SU-DHL-6 (cell line): ENCODE data around the gene TIPARP.

Experiments used
- H2AFZ ChIP-seq: fragments of 200-600 bp; sonication (generic); 2 replicates; pipeline ENCODE4 v1.6.1; 2014; ENCODE audit warnings: low read depth, mild to moderate bottlenecking, moderate library complexity, mixed read lengths, antibody characterized with exemption, low read length; ENCODE audit not compliant: severe bottlenecking
- H3F3A ChIP-seq: fragments of 200-600 bp; shearing (Covaris generic); 2 replicates; pipeline ENCODE4 v1.6.0; 2016; ENCODE audit warnings: antibody characterized with exemption, mild to moderate bottlenecking; ENCODE audit not compliant: insufficient read depth
- H3K27ac ChIP-seq: fragments of 200-600 bp; sonication (generic); 2 replicates; pipeline ENCODE4 v1.5.1; 2016; ENCODE audit warnings: low read depth, mild to moderate bottlenecking, low read length, moderate library complexity, mixed read lengths
- H3K27me3 ChIP-seq: fragments of 200-600 bp; sonication (generic), shearing (Covaris generic); 2 replicates; pipeline ENCODE4 v1.6.0; 2014; ENCODE audit warnings: mild to moderate bottlenecking, low read length
- H3K36me3 ChIP-seq: fragments of 200-600 bp; sonication (generic); 2 replicates; pipeline ENCODE4 v1.6.1; 2014; ENCODE audit warnings: mild to moderate bottlenecking, low read length, mixed read lengths
- H3K4me2 ChIP-seq: fragments of 300-600, 200-600 bp; shearing (Covaris generic), sonication (generic); 2 replicates; pipeline ENCODE4 v1.6.0; 2014; ENCODE audit warnings: low read length, low read depth, mild to moderate bottlenecking; ENCODE audit not compliant: poor library complexity, severe bottlenecking
- H3K4me3 ChIP-seq: fragments of 200-600 bp; sonication (generic); 2 replicates; pipeline ENCODE4 v1.5.1; 2014; ENCODE audit warnings: antibody characterized with exemption, low read length, mild to moderate bottlenecking, mixed read lengths; ENCODE audit not compliant: insufficient read depth, poor library complexity, severe bottlenecking
- H3K79me2 ChIP-seq: fragments of 200-600 bp; sonication (generic); 2 replicates; pipeline ENCODE4 v1.6.1; 2014; ENCODE audit warnings: mild to moderate bottlenecking, low read length, moderate library complexity; ENCODE audit not compliant: insufficient read depth
- H3K9ac ChIP-seq: fragments of 200-600 bp; sonication (generic); 2 replicates; pipeline ENCODE4 v1.7.0; 2014; ENCODE audit warnings: mild to moderate bottlenecking, low read length
- H3K9me2 ChIP-seq: fragments of 200-600 bp; sonication (generic); replicated peaks from 2 replicates; pipeline ENCODE4 v1.6.1; 2014; ENCODE audit warnings: low read length; ENCODE audit not compliant: insufficient read depth
- H3K9me3 ChIP-seq: fragments of 200-600 bp; sonication (generic); 2 replicates; pipeline ENCODE4 v1.6.1; 2014; ENCODE audit warnings: low read length, mixed read lengths; ENCODE audit not compliant: insufficient read depth
- H4K20me1 ChIP-seq: fragments of 200-600 bp; sonication (generic); 2 replicates; pipeline ENCODE4 v1.6.1; 2014; ENCODE audit warnings: low read depth, mild to moderate bottlenecking, antibody characterized with exemption, low read length, moderate library complexity, mixed read lengths
- CTCF ChIP-seq: fragments of 200-600 bp; sonication (generic); IDR thresholded peaks from one replicate; pipeline ENCODE4 v1.5.1; 2017; ENCODE audit warnings: antibody characterized with exemption, mild to moderate bottlenecking, low read length, moderate library complexity; ENCODE audit not compliant: insufficient read depth, poor library complexity, severe bottlenecking
- EZH2phosphoT487 ChIP-seq: fragments of 200-600 bp; sonication (generic), shearing (Covaris generic); conservative IDR thresholded peaks from 2 replicates; pipeline ENCODE4 v1.6.1; 2018; ENCODE audit warnings: mild to moderate bottlenecking, antibody characterized with exemption, low read length, moderate library complexity, mixed read lengths

TIPARP gene

DNA sequence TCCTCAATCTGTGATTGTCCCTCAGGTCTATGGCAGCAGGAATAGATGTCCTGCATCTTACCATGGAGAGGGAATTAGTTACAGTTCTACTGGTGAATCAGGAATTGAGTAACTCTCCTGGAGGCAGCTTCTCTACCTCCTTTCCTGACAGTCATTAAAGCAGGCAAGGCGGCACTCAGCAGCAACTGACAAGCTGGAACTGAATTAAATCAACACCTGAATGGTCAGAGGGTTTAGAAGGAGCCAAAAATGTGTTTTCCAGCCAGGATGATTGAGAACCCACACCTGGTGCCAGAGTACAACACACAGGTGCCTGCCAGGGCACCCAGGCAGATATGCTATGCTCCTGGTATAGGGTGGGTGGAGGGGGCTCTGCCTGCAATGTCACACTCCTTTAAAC, 43.1 kb upstream of the TIPARP start:
- TF ChIP-seq CTCF (no peak), EZH2phosphoT487 (no peak)
- no peaks in the 10 kb centered on the region for H3K79me2 ChIP-seq
- H3K27me3 ChIP-seq, result no peaks in the 10 kb centered on the region
- H3K4me3 ChIP-seq, result no peak overlapping the region
- no peaks in the 10 kb centered on the region for H3K9me2 ChIP-seq
- H4K20me1 ChIP-seq, result no peaks in the 10 kb centered on the region
- no peak overlapping the region for H2AFZ ChIP-seq
- H3K4me2 ChIP-seq, result no peak overlapping the region
- H3K36me3 ChIP-seq, result no peaks in the 10 kb centered on the region
- no peaks in the 10 kb centered on the region for H3F3A ChIP-seq
- no peak overlapping the region for H3K9ac ChIP-seq
- no peak overlapping the region for H3K27ac ChIP-seq
- H3K9me3 ChIP-seq, result no peaks in the 10 kb centered on the region

DNA sequence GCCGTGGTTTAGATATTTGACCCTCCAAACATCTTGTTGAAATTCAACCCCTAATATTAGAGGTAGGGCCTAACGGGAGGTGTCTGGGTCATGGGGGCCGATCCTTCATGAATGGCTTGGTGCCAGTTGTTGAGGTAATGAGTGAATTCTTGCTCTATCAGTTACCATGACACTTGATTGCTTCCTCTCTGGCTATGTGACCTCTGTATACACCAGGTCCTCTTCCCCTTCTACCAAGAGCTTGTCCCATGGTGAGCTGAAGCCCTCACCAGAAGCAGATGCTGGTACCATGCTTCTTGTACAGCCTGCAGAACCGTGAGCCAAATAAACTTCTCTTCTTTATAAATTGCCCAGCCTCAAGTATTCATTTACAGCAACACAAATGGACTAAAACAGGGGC, 41.8 kb upstream of the TIPARP start:
- H3K9me3 ChIP-seq, result no peaks in the 10 kb centered on the region
- no peak overlapping the region for H3K9ac ChIP-seq
- H4K20me1 ChIP-seq, result no peaks in the 10 kb centered on the region
- H3K27me3 ChIP-seq, result no peaks in the 10 kb centered on the region
- H3K79me2 ChIP-seq, result no peaks in the 10 kb centered on the region
- no peak overlapping the region for H3K27ac ChIP-seq
- no peak for TF ChIP-seq EZH2phosphoT487
- TF ChIP-seq CTCF, result no peak
- H3K4me3 ChIP-seq, result no peak overlapping the region
- no peaks in the 10 kb centered on the region for H3K36me3 ChIP-seq
- no peak overlapping the region for H2AFZ ChIP-seq
- no peaks in the 10 kb centered on the region for H3F3A ChIP-seq
- H3K4me2 ChIP-seq, result no peak overlapping the region
- no peaks in the 10 kb centered on the region for H3K9me2 ChIP-seq

GRCh38 chr3:156633335-156633734, 41.1 kb upstream of the TIPARP start:
- Histone ChIP-seq H4K20me1 (no peaks in the 10 kb centered on the region), H3K4me3 (no peak overlapping the region), H3K4me2 (no peak overlapping the region), H3F3A (no peaks in the 10 kb centered on the region), H3K79me2 (no peaks in the 10 kb centered on the region), H2AFZ (no peak overlapping the region), H3K9me3 (no peaks in the 10 kb centered on the region), H3K9me2 (no peaks in the 10 kb centered on the region), H3K9ac (no peak overlapping the region), H3K27me3 (no peaks in the 10 kb centered on the region; the same call in 1 of the 2 replicates), H3K27ac (no peak overlapping the region), H3K36me3 (no peaks in the 10 kb centered on the region)
- TF ChIP-seq EZH2phosphoT487 (no peak), CTCF (no peak)

DNA sequence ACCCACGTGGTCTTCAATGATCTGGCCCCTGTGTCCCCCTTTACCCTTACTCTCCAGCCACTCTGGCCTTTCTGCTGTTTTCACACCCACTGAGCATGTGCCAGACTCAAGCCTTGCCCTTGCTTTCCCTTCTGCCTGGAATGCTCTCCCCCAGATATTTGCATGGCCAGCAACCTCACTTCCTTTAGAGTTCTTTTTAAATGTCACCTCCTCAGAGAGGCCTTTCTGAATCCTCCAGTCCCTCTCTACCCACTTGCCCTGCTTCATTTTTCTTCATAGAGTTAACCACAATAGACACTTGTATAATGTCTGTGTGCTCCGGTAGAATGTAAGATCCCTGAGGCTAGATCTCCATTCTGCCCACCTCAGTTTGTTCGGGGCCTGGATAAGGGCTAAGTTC, 39.4 kb upstream of the TIPARP start:
- Histone ChIP-seq H2AFZ (no peak overlapping the region), H3K4me3 (no peak overlapping the region), H3K9ac (no peak overlapping the region), H3K27ac (no peak overlapping the region), H3F3A (no peaks in the 10 kb centered on the region), H3K9me3 (no peaks in the 10 kb centered on the region), H3K9me2 (no peaks in the 10 kb centered on the region), H3K36me3 (no peaks in the 10 kb centered on the region), H4K20me1 (no peaks in the 10 kb centered on the region), H3K79me2 (no peaks in the 10 kb centered on the region), H3K4me2 (no peak overlapping the region), H3K27me3 (no peaks in the 10 kb centered on the region; the same call in 1 of the 2 replicates)
- no peak for TF ChIP-seq CTCF
- no peak for TF ChIP-seq EZH2phosphoT487
